Kidney (tissue), 14 donors: Measurements from ENCODE around the gene TMSB15C. TPM values are rescaled to one million over a fixed set of nuclear protein-coding genes. Genes with fewer than 3 reads are reported as not detected.
"Not testable (repeated sequence)": the region's sequence is repeated elsewhere in the genome, so short reads cannot be mapped to it uniquely, and the experiment has no call there.

ENCODE experiments used
- DNase-seq, 5 donors: peaks; one replicate each; pipeline ENCODE4 v3.0.0-alpha.2; 2013 to 2020
- FAIRE-seq: peaks from 2 replicates; lab custom pipeline; 2012; peaks lifted over from hg19 to GRCh38; lab: Jason Lieb, UNC
- H3K27ac ChIP-seq, 2 donors: one replicate each; pipeline ENCODE4 v1.7.0; 2013; ENCODE audit warnings: low read depth in 2 of 2, low read length in 2 of 2, inconsistent platforms in 1 of 2
- H3K27me3 ChIP-seq: one replicate; pipeline ENCODE4 v1.7.1; 2013; ENCODE audit warnings: low read length, inconsistent platforms; ENCODE audit not compliant: control insufficient read depth, insufficient read depth
- H3K36me3 ChIP-seq, 3 donors: one replicate each; pipeline versions ENCODE4 v1.7.0 to v1.7.1; 2013; ENCODE audit warnings: low read length in 3 of 3, control low read depth in 1 of 3, inconsistent platforms in 1 of 3; ENCODE audit not compliant: insufficient read depth in 3 of 3, control insufficient read depth in 2 of 3
- H3K4me1 ChIP-seq, 3 donors: one replicate each; pipeline versions ENCODE4 v1.7.0 to v1.7.1; 2013; ENCODE audit warnings: low read length in 3 of 3, inconsistent platforms in 1 of 3, low read depth in 1 of 3; ENCODE audit not compliant: control insufficient read depth in 2 of 3, insufficient read depth in 2 of 3
- H3K4me3 ChIP-seq, 3 donors: one replicate each; pipeline versions ENCODE4 v1.7.0 to v1.8.1; 2013; ENCODE audit warnings: low read length in 3 of 3, control low read depth in 1 of 3, inconsistent platforms in 1 of 3
- H3K9ac ChIP-seq, 3 donors: one replicate each; pipeline versions ENCODE4 v1.7.0 to v1.7.1; 2013; ENCODE audit warnings: low read length in 3 of 3, control low read depth in 1 of 3, inconsistent platforms in 1 of 3
- H3K9me3 ChIP-seq, 3 donors: one replicate each; pipeline versions ENCODE4 v1.7.0 to v1.7.1; 2013; ENCODE audit warnings: low read length in 3 of 3, control low read depth in 1 of 3, inconsistent platforms in 1 of 3; ENCODE audit not compliant: control insufficient read depth in 2 of 3, insufficient read depth in 1 of 3
- CTCF ChIP-seq: IDR thresholded peaks from 3 replicates; pipeline ENCODE4 v1.5.1; 2012; ENCODE audit warnings: mild to moderate bottlenecking, moderate library complexity, borderline replicate concordance; ENCODE audit not compliant: insufficient read depth; ENCODE audit errors: extremely low read depth
- intact Hi-C: fragments of 100-400 bp; cut with DNase I; formaldehyde crosslinking; loops from one replicate; pipeline ENCODE4 v1.11.1; 2022
- polyA plus RNA-seq: library from polyadenylated mRNA; stranded (reverse); fragments of 350-450 nt; fragmentation: Illumina TruSeq; extraction: RNeasy Lipid Tissue Mini Kit (QIAGEN cat#74804); gene quantifications from one replicate; pipeline ENCODE4 v1.2.3, GENCODE V29; 2014; ENCODE audit warnings: low read depth, low replicate concordance; ENCODE audit not compliant: insufficient read depth
- total RNA-seq: library from RNA; stranded (reverse); fragmentation: NEBNext Ultra II Directional; extraction: Animal tissue kit (Norgen Biotek cat#: 25700); gene quantifications from one replicate; pipeline ENCODE4 v1.2.1, GENCODE V29; 2021
- donor health status: control.
- donor health status: control.
- donor health status: control.
- donor health status: control.
- donor health status: control.
- donor health status: DM: yes; HTN: yes; CAD: no.
- donor health status: Normal renal cell carcinoma (clear cell type).

Gene TMSB15C
- total and polyA plus RNA-seq, 2 donors from 2014 or later, result 0.28 to 1.5 TPM

- TF ChIP-seq CTCF, result no peak
- DNase-seq (no peak), FAIRE-seq (no peak)
- Histone ChIP-seq H3K36me3 (no peaks in the 10 kb centered on the region), H3K9ac (no peak overlapping the region), H3K9me3 (peaks cover 0 to 1% (median 0%) of the 10 kb centered on the region in 3 donors), H3K27me3 (peaks cover 2% of the 10 kb centered on the region), H3K4me3 (no peak overlapping the region), H3K4me1 (no peaks in the 10 kb centered on the region), H3K27ac (no peak overlapping the region)
- intact Hi-C loops, result no loop called here
Measured at GRCh38 chrX:104117759-104118158, 41.7 kb upstream of the TMSB15C start.

DNA sequence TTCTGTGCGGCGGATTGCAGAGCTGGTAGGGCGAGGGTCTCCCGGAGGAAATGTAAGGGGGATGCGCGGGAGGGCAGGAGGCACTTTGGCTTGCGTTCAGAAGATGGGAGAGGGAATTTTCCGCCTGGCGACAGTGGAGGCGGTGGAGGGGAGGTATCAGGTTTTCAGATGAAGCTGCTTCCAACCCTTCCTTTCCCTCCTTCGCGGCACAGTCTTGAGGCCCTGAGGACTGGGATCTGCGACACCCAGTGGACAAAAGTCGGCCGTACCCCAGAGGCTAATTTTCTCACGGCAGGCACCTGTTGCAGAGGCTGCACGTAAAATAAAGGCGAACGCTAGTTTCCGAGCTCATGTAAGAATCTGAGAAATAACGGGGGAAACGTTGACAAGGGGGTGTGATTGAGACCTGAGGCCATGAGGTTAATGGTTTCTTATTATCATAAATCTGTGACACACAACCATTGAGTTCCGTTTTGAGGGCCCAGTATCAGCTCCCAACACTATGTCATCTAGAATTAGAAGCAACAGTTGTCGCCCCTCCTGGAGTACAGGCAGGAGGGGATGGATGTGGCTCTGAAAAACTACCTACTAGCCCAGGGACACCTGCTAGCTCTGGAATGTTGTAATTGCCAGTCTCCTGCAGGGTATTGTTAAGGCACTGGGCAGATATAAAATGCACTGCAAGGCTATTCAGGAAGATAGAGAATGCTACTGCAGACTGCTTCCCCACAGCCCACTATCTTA lies 37.4 kb upstream of the TMSB15C start:
- Histone ChIP-seq H3K4me1 (peaks cover 0 to 3% (median 0%) of the 10 kb centered on the region in 3 donors), H3K27ac (no peak overlapping the region), H3K36me3 (no peaks in the 10 kb centered on the region), H3K4me3 (peak overlapping the region; percentile 10 to 55 (median 53)), H3K9me3 (no peaks in the 10 kb centered on the region), H3K27me3 (no peaks in the 10 kb centered on the region), H3K9ac (peak overlapping the region in 1 of 3 donors; percentile 11)
- intact Hi-C loops, result no loop called here
- peak; percentile 27 for TF ChIP-seq CTCF
- no peak for FAIRE-seq
- peak; percentile 71 to 86 (median 76) for DNase-seq

DNA sequence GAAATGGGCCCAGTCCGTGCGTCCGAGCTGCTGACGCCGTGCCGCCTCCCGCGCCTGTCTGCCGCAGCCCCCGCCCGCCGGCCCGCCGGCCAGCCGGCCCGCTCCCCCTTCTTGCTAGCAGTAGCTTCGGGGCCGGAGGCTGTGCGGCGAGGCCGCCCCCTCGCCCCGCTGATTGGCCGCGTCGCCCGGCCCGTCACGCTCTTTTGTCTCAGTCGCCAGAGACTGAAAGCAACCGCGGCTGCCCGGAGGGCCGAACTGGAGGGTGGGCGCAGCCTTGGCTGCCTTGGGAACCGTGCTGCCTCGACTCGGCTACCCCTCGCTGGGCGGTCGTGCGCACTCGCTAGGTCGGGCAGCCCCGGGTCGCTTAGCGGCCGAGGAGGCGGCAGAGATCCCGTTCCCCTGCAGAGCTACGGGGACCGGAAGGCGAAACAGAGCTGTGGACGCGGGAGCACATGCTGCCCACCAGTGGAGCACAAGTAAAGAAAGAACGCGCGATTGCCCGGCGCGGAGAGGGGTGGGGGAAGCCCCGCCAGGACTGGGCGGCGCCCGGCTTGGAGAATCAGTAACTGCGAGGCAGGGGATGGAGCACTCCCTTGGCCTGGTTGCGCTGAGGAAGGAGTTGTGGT lies 36.4 kb upstream of the TMSB15C start, which contains the start of gene ZCCHC18:
TSS of gene ZCCHC18 (plus strand) at position 198 of the 626 bp plus-strand sequence. CDS start 1,589 bp downstream, outside the sequence.
- FAIRE-seq (no peak), DNase-seq (peak; percentile 83 to 89 (median 86))
- Histone ChIP-seq H3K4me3 (peak within 1 kb of the TSS; percentile 42 to 73 (median 55)), H3K27me3 (no peaks in the 10 kb centered on the region), H3K4me1 (peaks cover 0 to 3% (median 0%) of the 10 kb centered on the region in 3 donors), H3K27ac (no peak within 1 kb of the TSS), H3K9ac (peak within 1 kb of the TSS in 2 of 3 donors; percentile 40 to 44), H3K9me3 (no peaks in the 10 kb centered on the region), H3K36me3 (no peaks in the 10 kb centered on the region)
- intact Hi-C loops, result no loop called here
- no peak for TF ChIP-seq CTCF

DNA sequence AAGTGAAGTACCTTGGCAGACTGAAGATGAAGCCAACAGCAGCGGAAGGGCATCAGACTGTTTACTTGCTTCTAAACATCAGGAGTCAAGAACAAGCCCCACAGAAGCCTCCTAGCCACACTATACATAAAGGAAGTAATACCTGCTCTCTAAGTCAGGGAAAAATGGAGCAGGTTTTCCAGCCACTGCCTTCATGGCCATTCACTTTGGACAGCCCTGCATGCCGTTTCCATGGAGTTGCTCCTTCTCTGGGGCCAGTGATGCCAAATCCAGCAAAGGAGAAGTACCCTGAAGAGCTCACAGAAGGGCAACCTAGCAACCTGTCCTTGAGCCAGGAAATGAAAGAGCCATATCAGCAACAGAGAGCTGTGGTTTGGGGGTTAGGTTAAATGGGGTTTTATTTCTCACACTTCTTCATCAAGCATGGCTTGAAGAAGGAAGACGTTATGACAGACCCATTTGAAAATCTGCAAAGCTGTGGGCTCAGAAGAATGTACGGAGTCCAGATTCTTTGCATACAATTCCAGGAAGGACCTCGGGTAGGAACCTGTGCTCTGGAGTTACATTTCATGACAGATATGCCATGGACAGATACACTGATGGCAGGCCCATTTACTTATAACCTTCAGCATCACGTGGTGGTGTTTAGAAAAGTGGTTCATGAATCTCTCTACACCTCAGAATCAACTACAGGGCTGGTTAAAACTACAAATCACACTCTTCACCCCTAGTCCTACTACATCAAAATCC lies 34.6 kb upstream of the TMSB15C start:
- H3K27ac ChIP-seq, H3K9ac ChIP-seq, H3K36me3 ChIP-seq, H3K4me3 ChIP-seq, FAIRE-seq, H3K9me3 ChIP-seq, DNase-seq, intact Hi-C loops, H3K4me1 ChIP-seq, H3K27me3 ChIP-seq: not testable (repeated sequence)
